SK-N-SH (cell line): ENCODE data around the gene KRTAP13-3. TPM values are rescaled to one million over a fixed set of nuclear protein-coding genes. Genes with fewer than 3 reads are reported as not detected.

Experiments used
- CTCF ChIA-PET: fragments of 300-600, 350-600 bp; formaldehyde crosslinking; extraction: SDS; loops from one replicate; lab custom pipeline; 2021; lab: Yijun Ruan, JAX
- POLR2A ChIA-PET: fragments of 350-600 bp; sonication (Branson Sonifier 250); formaldehyde crosslinking; extraction: SDS; loops from one replicate; lab custom pipeline; 2020; ENCODE audit warnings: antibody characterized with exemption, inconsistent platforms; lab: Yijun Ruan, JAX
- DNase-seq: peaks from one replicate; pipeline ENCODE4 v3.0.0; 2012
- H2AFZ ChIP-seq: fragments of 200-600 bp; sonication (generic); 2 replicates; pipeline ENCODE4 v1.8.1; 2016; ENCODE audit warnings: antibody characterized with exemption, mild to moderate bottlenecking, low read depth
- H3F3A ChIP-seq: fragments of 200-600 bp; sonication (generic); replicated peaks from 2 replicates; pipeline ENCODE3; 2016; ENCODE audit warnings: antibody characterized with exemption, mild to moderate bottlenecking; ENCODE audit not compliant: insufficient read depth
- H3K27ac ChIP-seq, 2 experiments: fragments of 200-500 bp in 1 of 2; fragments of 200-600 bp in 1 of 2; sonication (Bioruptor generic) in 1 of 2; sonication (generic), shearing (Covaris generic) in 1 of 2; 2 replicates each; pipeline versions ENCODE4 v1.5.1 to v1.6.1; 2014 to 2016; ENCODE audit warnings: low read depth in 2 of 2, inconsistent platforms in 1 of 2, low read length in 1 of 2, mild to moderate bottlenecking in 1 of 2, mixed read lengths in 1 of 2
- H3K27me3 ChIP-seq: fragments of 200-600 bp; sonication (generic), shearing (Covaris generic); 2 replicates; pipeline ENCODE4 v1.6.1; 2016; ENCODE audit warnings: mixed run types; ENCODE audit not compliant: insufficient read depth
- H3K36me3 ChIP-seq, 2 experiments: fragments of 200-500 bp in 1 of 2; fragments of 200-600 bp in 1 of 2; sonication (Bioruptor generic) in 1 of 2; sonication (generic) in 1 of 2; replicated peaks in 1 of 2; 2 replicates each; pipeline versions ENCODE3 to v1.5.1; 2014 to 2016; ENCODE audit warnings: low read length in 1 of 2, mild to moderate bottlenecking in 1 of 2; ENCODE audit not compliant: insufficient read depth in 2 of 2, control insufficient read depth in 1 of 2
- H3K4me1 ChIP-seq, 2 experiments: fragments of 200-500 bp in 1 of 2; fragments of 200-600 bp in 1 of 2; sonication (Bioruptor generic) in 1 of 2; sonication (generic), shearing (Covaris generic) in 1 of 2; 2 replicates each; pipeline versions ENCODE4 v1.5.1 to v1.6.1; 2014 to 2016; ENCODE audit warnings: low read depth in 1 of 2, low read length in 1 of 2, mixed run types in 1 of 2; ENCODE audit not compliant: insufficient read depth in 2 of 2, control insufficient read depth in 1 of 2
- H3K4me2 ChIP-seq: fragments of 200-600 bp; sonication (generic), shearing (Covaris generic); 2 replicates; pipeline ENCODE4 v1.6.1; 2017; ENCODE audit warnings: mixed run types
- H3K4me3 ChIP-seq, 2 experiments: fragments of 200-500 bp in 1 of 2; fragments of 200-600 bp in 1 of 2; sonication (Bioruptor generic) in 1 of 2; sonication (generic), shearing (Covaris generic) in 1 of 2; 2 replicates each; pipeline versions ENCODE4 v1.5.1 to v1.8.1; 2014 to 2016; ENCODE audit warnings: low read depth in 2 of 2, inconsistent platforms in 1 of 2, low read length in 1 of 2, mild to moderate bottlenecking in 1 of 2, mixed read lengths in 1 of 2, moderate library complexity in 1 of 2
- H3K79me2 ChIP-seq: fragments of 200-600 bp; sonication (generic); 2 replicates; pipeline ENCODE4 v1.8.1; 2017; ENCODE audit warnings: mild to moderate bottlenecking; ENCODE audit not compliant: insufficient read depth
- H3K9ac ChIP-seq: fragments of 200-600 bp; sonication (generic); 2 replicates; pipeline ENCODE4 v1.6.1; 2017; ENCODE audit warnings: mixed run types
- H3K9me2 ChIP-seq: fragments of 200-600 bp; sonication (generic); 2 replicates; pipeline ENCODE4 v1.6.1; 2017; ENCODE audit warnings: mixed run types
- H3K9me3 ChIP-seq: fragments of 200-600 bp; sonication (generic); 2 replicates; pipeline ENCODE4 v1.6.1; 2017; ENCODE audit warnings: mixed run types, mild to moderate bottlenecking, moderate library complexity
- H4K20me1 ChIP-seq: fragments of 200-600 bp; sonication (generic); 2 replicates; pipeline ENCODE4 v1.6.1; 2017; ENCODE audit warnings: mild to moderate bottlenecking, mixed run types; ENCODE audit not compliant: insufficient read depth
- EP300 ChIP-seq, 2 experiments: IDR thresholded peaks; 2 replicates each; pipeline versions ENCODE4 v1.4.0 to v1.6.1; 2012; ENCODE audit warnings: borderline replicate concordance in 1 of 2, low read depth in 1 of 2, low read length in 1 of 2
- EZH2phosphoT487 ChIP-seq: fragments of 200-600 bp; sonication (generic); IDR thresholded peaks from 2 replicates; pipeline ENCODE4 v1.6.1; 2017; ENCODE audit warnings: low read depth, mixed run types, mild to moderate bottlenecking, antibody characterized with exemption, moderate library complexity, borderline replicate concordance
- FOXJ3 ChIP-seq: sonication (generic); formaldehyde crosslinking; IDR thresholded peaks from 2 replicates; pipeline ENCODE4 v1.5.1; 2020; ENCODE audit warnings: mild to moderate bottlenecking, missing genetic modification reagents
- FOXM1 ChIP-seq: IDR thresholded peaks from 2 replicates; pipeline ENCODE4 v1.4.0; 2012; ENCODE audit warnings: low read depth, mild to moderate bottlenecking
- IRF3 ChIP-seq: fragments of 150-350 bp; IDR thresholded peaks from 2 replicates; pipeline ENCODE4 v1.6.1; 2016; ENCODE audit warnings: mild to moderate bottlenecking, low read depth, low read length
- MEF2A ChIP-seq: IDR thresholded peaks from 2 replicates; pipeline ENCODE4 v1.4.0; 2012; ENCODE audit warnings: low read depth, borderline replicate concordance
- NFIC ChIP-seq: IDR thresholded peaks from 2 replicates; pipeline ENCODE4 v1.4.0; 2012; ENCODE audit warnings: borderline replicate concordance
- POLR2AphosphoS5 ChIP-seq: IDR thresholded peaks from 2 replicates; pipeline ENCODE4 v1.6.1; 2012; ENCODE audit warnings: low read depth, low read length
- RAD21 ChIP-seq: IDR thresholded peaks from 2 replicates; pipeline ENCODE4 v1.6.1; 2012; ENCODE audit warnings: mild to moderate bottlenecking, low read length
- REST ChIP-seq: IDR thresholded peaks from 2 replicates; pipeline ENCODE4 v1.6.1; 2012; ENCODE audit warnings: mild to moderate bottlenecking, low read depth, low read length, moderate library complexity
- RFX5 ChIP-seq: IDR thresholded peaks from 2 replicates; pipeline ENCODE4 v1.6.1; 2012; ENCODE audit warnings: mild to moderate bottlenecking, improper control_type of control experiment, low read length
- RXRA ChIP-seq: IDR thresholded peaks from 2 replicates; pipeline ENCODE4 v1.4.0; 2012; ENCODE audit warnings: low read depth, mild to moderate bottlenecking, borderline replicate concordance
- TAF1 ChIP-seq: IDR thresholded peaks from 2 replicates; pipeline ENCODE4 v1.6.1; 2012; ENCODE audit warnings: low read depth, mild to moderate bottlenecking, low read length, moderate library complexity, borderline replicate concordance
- TCF12 ChIP-seq: IDR thresholded peaks from 2 replicates; pipeline ENCODE4 v1.4.0; 2012
- USF1 ChIP-seq: IDR thresholded peaks from 2 replicates; pipeline ENCODE4 v1.4.0; 2012; ENCODE audit warnings: low read depth, borderline replicate concordance
- YY1 ChIP-seq: IDR thresholded peaks from 2 replicates; pipeline ENCODE4 v1.4.0; 2012; ENCODE audit warnings: low read depth, mild to moderate bottlenecking
- WGBS: methylation state at CpG from one replicate; pipeline ENCODE4 v1.1.6; 2017; ENCODE audit warnings: low lambda C conversion rate; 5-methylcytosine and 5-hydroxymethylcytosine counted together
- polyA plus RNA-seq, 3 experiments: library from polyadenylated mRNA; depleted of rRNA; stranded (reverse); fragments of >200 nt; gene quantifications; 2 replicates each; pipeline ENCODE4 v1.2.3, GENCODE V29; 2012

Gene KRTAP13-3
- polyA plus RNA-seq, 1 of the 3 experiments (the other 2 are of a cell fraction) = not detected

GRCh38 chr21:30439975-30440374 lies 14.2 kb upstream of the KRTAP13-3 start, which contains the start of gene KRTAP15-1:
Gene KRTAP15-1 (plus strand): TSS chr21:30440275. CDS start chr21:30440328, 53 bp downstream.
- Histone ChIP-seq H3K79me2 (no peaks in the 10 kb centered on the region), H3K4me3 (no peak within 1 kb of the TSS), H3K9ac (no peak within 1 kb of the TSS), H3K4me2 (no peak within 1 kb of the TSS), H3K9me2 (no peaks in the 10 kb centered on the region), H3K36me3 (no peaks in the 10 kb centered on the region), H2AFZ (no peak within 1 kb of the TSS), H3F3A (no peaks in the 10 kb centered on the region), H3K4me1 (no peaks in the 10 kb centered on the region), H3K27ac (no peak within 1 kb of the TSS), H3K27me3 (peaks cover 5% of the 10 kb centered on the region; the same call in 1 of the 2 replicates), H3K9me3 (no peaks in the 10 kb centered on the region), H4K20me1 (no peaks in the 10 kb centered on the region)
- WGBS = 27% methylated on average over 5 of the region's 5 CpGs
- TF ChIP-seq EP300 (IDR thresholded peaks at IDR 0.05; ENCODE audit: borderline replicate concordance in 1 of 2, low read depth in 1 of 2, low read length in 1 of 2) (no peak), IRF3 (no peak), MEF2A (no peak), NFIC (no peak), RXRA (no peak), USF1 (no peak), POLR2AphosphoS5 (no peak), FOXJ3 (CRISPR knock-in tag) (no peak), RAD21 (no peak), EZH2phosphoT487 (no peak), TCF12 (no peak), YY1 (no peak), FOXM1 (no peak), TAF1 (no peak), RFX5 (no peak), REST (no peak)
- no peak for DNase-seq
- CTCF ChIA-PET = no interaction called here
- POLR2A ChIA-PET = no interaction called here
